ENCODE results near the gene LDLRAP1. TPM values are rescaled to one million over a fixed set of nuclear protein-coding genes. Genes with fewer than 3 reads are reported as not detected.
"Not testable (repeated sequence)": the region's sequence is repeated elsewhere in the genome, so short reads cannot be mapped to it uniquely, and the experiment has no call there.

The LDLRAP1 gene
- total RNA-seq, 1 donor from 2014 or later: 23.4 TPM

- DNase-seq (ENCODE audit: low spot score): peak; percentile 60
- ATAC-seq: peak; percentile 58
Observed at GRCh38 chr1:25572708-25573590, 29.5 kb downstream of the LDLRAP1 start.

GRCh38 chr1:25573591-25573930, 30.2 kb downstream of the LDLRAP1 start:
- ATAC-seq: peak; percentile 74

GRCh38 chr1:25573961-25574360, 30.6 kb downstream of the LDLRAP1 start:
- peak; percentile 61 for DNase-seq (ENCODE audit: low spot score)
- peak; percentile 28 for ATAC-seq

More at GRCh38 chr1:25573591-25573930, 30.2 kb downstream of the LDLRAP1 start:
- DNase-seq (ENCODE audit: low spot score): peak; percentile 87

GRCh38 chr1:25575191-25575590, 31.8 kb downstream of the LDLRAP1 start:
- DNase-seq (ENCODE audit: low spot score) (no peak), ATAC-seq (no peak)

- ATAC-seq (no peak), DNase-seq (ENCODE audit: low spot score) (no peak)
Observed at GRCh38 chr1:25576459-25577133, 33.2 kb downstream of the LDLRAP1 start.

- DNase-seq (ENCODE audit: low spot score): no peak
- ATAC-seq: no peak
Observed at GRCh38 chr1:25577134-25577920, 33.9 kb downstream of the LDLRAP1 start.

GRCh38 chr1:25579292-25580252, 36.2 kb downstream of the LDLRAP1 start:
- DNase-seq (ENCODE audit: low spot score): no peak
- ATAC-seq: no peak

- DNase-seq (ENCODE audit: low spot score) (no peak), ATAC-seq (no peak)
Observed at GRCh38 chr1:25580927-25581326, 37.5 kb downstream of the LDLRAP1 start.

GRCh38 chr1:25581764-25582163, 38.4 kb downstream of the LDLRAP1 start:
- DNase-seq (ENCODE audit: low spot score): no peak
- ATAC-seq: no peak

- no peak for DNase-seq (ENCODE audit: low spot score)
- no peak for ATAC-seq
Observed at GRCh38 chr1:25583519-25584370, 40.3 kb downstream of the LDLRAP1 start.

- ATAC-seq (no peak), DNase-seq (ENCODE audit: low spot score) (no peak)
Observed at GRCh38 chr1:25586181-25586588, 42.8 kb downstream of the LDLRAP1 start.

- DNase-seq (ENCODE audit: low spot score) (no peak), ATAC-seq (no peak)
Observed at GRCh38 chr1:25587290-25587689, 43.9 kb downstream of the LDLRAP1 start.

GRCh38 chr1:25588224-25588623, 44.8 kb downstream of the LDLRAP1 start:
- not testable (repeated sequence) for DNase-seq (ENCODE audit: low spot score); ATAC-seq

- not testable (repeated sequence) for DNase-seq (ENCODE audit: low spot score)
Observed at GRCh38 chr1:25588786-25589185, 45.4 kb downstream of the LDLRAP1 start.

GRCh38 chr1:25590096-25590824, 46.9 kb downstream of the LDLRAP1 start:
- no peak for DNase-seq (ENCODE audit: low spot score)
- peak; percentile 46 for ATAC-seq

More at GRCh38 chr1:25588786-25589185, 45.4 kb downstream of the LDLRAP1 start:
- ATAC-seq: not testable (repeated sequence)

GRCh38 chr1:25593861-25594260, 50.5 kb downstream of the LDLRAP1 start:
- ATAC-seq (no peak), DNase-seq (ENCODE audit: low spot score) (no peak)

- ATAC-seq (no peak), DNase-seq (ENCODE audit: low spot score) (no peak)
Observed at GRCh38 chr1:25594971-25595370, 51.6 kb downstream of the LDLRAP1 start.

- DNase-seq (ENCODE audit: low spot score): not testable (repeated sequence)
Observed at GRCh38 chr1:25596641-25597040, 53.2 kb downstream of the LDLRAP1 start.

More at GRCh38 chr1:25596641-25597040, 53.2 kb downstream of the LDLRAP1 start:
- not testable (repeated sequence) for ATAC-seq
